Karpas-422 (cell line): Measurements from ENCODE around the gene C1orf174. TPM values are rescaled to one million over a fixed set of nuclear protein-coding genes. Genes with fewer than 3 reads are reported as not detected.

ENCODE experiments used
- DNase-seq: peaks from one replicate; pipeline ENCODE4 v3.0.0-alpha.2; 2015
- H2AFZ ChIP-seq: fragments of 200-600 bp; sonication (generic); 2 replicates; pipeline ENCODE4 v1.6.1; 2014; ENCODE audit warnings: antibody characterized with exemption, low read length, mixed read lengths
- H3K27ac ChIP-seq: fragments of 200-600 bp; sonication (generic); 2 replicates; pipeline ENCODE4 v1.5.1; 2014; ENCODE audit warnings: mild to moderate bottlenecking, low read length, moderate library complexity
- H3K27me3 ChIP-seq: fragments of 200-600 bp; sonication (generic); 2 replicates; pipeline ENCODE4 v1.6.1; 2014; ENCODE audit warnings: low read length, mixed read lengths
- H3K36me3 ChIP-seq: fragments of 200-600 bp; sonication (generic); 2 replicates; pipeline ENCODE4 v1.6.1; 2014; ENCODE audit warnings: low read length, mixed read lengths; ENCODE audit not compliant: insufficient read depth
- H3K4me1 ChIP-seq: fragments of 200-600 bp; sonication (generic); 2 replicates; pipeline ENCODE4 v1.6.1; 2014; ENCODE audit warnings: mild to moderate bottlenecking, low read length, mixed read lengths
- H3K4me2 ChIP-seq: fragments of 200-600 bp; sonication (generic); 2 replicates; pipeline ENCODE4 v1.6.1; 2014; ENCODE audit warnings: low read length, low read depth, mild to moderate bottlenecking; ENCODE audit not compliant: poor library complexity, severe bottlenecking
- H3K4me3 ChIP-seq: fragments of 200-600 bp; sonication (generic); 2 replicates; pipeline ENCODE4 v1.5.1; 2014; ENCODE audit warnings: mild to moderate bottlenecking, antibody characterized with exemption, low read length, mixed read lengths
- H3K79me2 ChIP-seq: fragments of 200-600 bp; sonication (generic); 2 replicates; pipeline ENCODE4 v1.6.1; 2014; ENCODE audit warnings: mild to moderate bottlenecking, low read length, mixed read lengths
- H3K9ac ChIP-seq: fragments of 200-600 bp; sonication (generic); 2 replicates; pipeline ENCODE4 v1.6.0; 2014; ENCODE audit warnings: low read length
- H3K9me2 ChIP-seq: fragments of 200-600 bp; sonication (generic), shearing (Covaris generic); replicated peaks from 2 replicates; pipeline ENCODE4 v1.6.0; 2014; ENCODE audit warnings: mild to moderate bottlenecking, low read length, moderate library complexity; ENCODE audit not compliant: insufficient read depth
- H3K9me3 ChIP-seq: fragments of 300-700, 200-600 bp; sonication (generic); 2 replicates; pipeline ENCODE4 v1.6.1; 2014; ENCODE audit warnings: low read length, mixed read lengths
- H4K20me1 ChIP-seq: fragments of 200-600 bp; sonication (generic); 2 replicates; pipeline ENCODE4 v1.6.1; 2014; ENCODE audit warnings: mild to moderate bottlenecking, antibody characterized with exemption, low read length, low read depth; ENCODE audit not compliant: insufficient read depth
- total RNA-seq: library from RNA; depleted of rRNA; stranded (reverse); fragments of >200 nt; shearing (Covaris generic); gene quantifications from 2 replicates; pipeline ENCODE4 v1.2.3, GENCODE V29; 2014; ENCODE audit warnings: low replicate concordance; rRNA removed

C1orf174 gene
- 17.4 and 25.5 TPM in 2 replicates for total RNA-seq

GRCh38 chr1:3900150-3900968 is at the start of gene C1orf174:
C1orf174 (minus strand) TSS chr1:3900272; CDS start chr1:3900186, 86 bp downstream.
- peaks cover 47% of the 10 kb centered on the region for H3K79me2 ChIP-seq
- no peaks in the 10 kb centered on the region for H3K9me2 ChIP-seq
- peaks cover 58% of the 10 kb centered on the region for H3K4me1 ChIP-seq
- H3K27me3 ChIP-seq = no peaks in the 10 kb centered on the region
- no peaks in the 10 kb centered on the region for H3K9me3 ChIP-seq
- H3K36me3 ChIP-seq = peaks cover 11% of the 10 kb centered on the region; the same call in 1 of the 2 replicates
- DNase-seq = peak; percentile 99
- peak within 1 kb of the TSS; percentile 98 for H3K4me3 ChIP-seq
- peak within 1 kb of the TSS; percentile 96 for H3K9ac ChIP-seq
- peaks cover 10% of the 10 kb centered on the region; the same call in 1 of the 2 replicates for H4K20me1 ChIP-seq
- peak within 1 kb of the TSS; percentile 77; the same call in 1 of the 2 replicates for H2AFZ ChIP-seq
- peak within 1 kb of the TSS; percentile 94 for H3K4me2 ChIP-seq
- H3K27ac ChIP-seq = peak within 1 kb of the TSS; percentile 90

DNA sequence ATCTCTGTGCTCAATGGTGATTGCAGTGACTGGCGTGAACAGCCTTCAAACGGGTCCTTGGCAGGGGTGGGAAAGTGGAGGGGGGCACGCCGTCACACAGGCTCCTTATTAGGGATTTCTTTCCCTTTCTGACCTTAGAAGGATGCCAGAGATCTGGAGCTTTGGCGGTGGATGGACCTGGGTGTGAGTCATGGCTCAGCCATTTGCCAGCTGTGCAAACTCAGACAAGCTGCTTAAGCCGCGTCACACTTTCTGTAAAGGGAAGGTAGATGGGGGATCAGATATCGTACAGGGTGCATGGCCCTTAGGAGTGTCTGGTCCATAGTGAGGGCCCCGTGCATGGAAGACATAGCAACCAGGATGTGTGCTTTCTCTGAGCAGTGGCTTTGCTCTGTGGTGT is 48.3 kb upstream of the C1orf174 start:
- Histone ChIP-seq H3K4me3 (no peak overlapping the region), H2AFZ (no peak overlapping the region), H3K27me3 (no peaks in the 10 kb centered on the region)

GRCh38 chr1:3945916-3946840 is 46.1 kb upstream of the C1orf174 start:
- Histone ChIP-seq H3K27me3 (no peaks in the 10 kb centered on the region), H3K27ac (no peak overlapping the region), H2AFZ (no peak overlapping the region), H3K79me2 (no peaks in the 10 kb centered on the region), H3K4me2 (no peak overlapping the region), H3K9ac (no peak overlapping the region), H3K4me1 (no peaks in the 10 kb centered on the region), H3K9me2 (no peaks in the 10 kb centered on the region), H3K4me3 (no peak overlapping the region), H3K36me3 (no peaks in the 10 kb centered on the region), H3K9me3 (no peaks in the 10 kb centered on the region), H4K20me1 (no peaks in the 10 kb centered on the region)
- DNase-seq = no peak

More for the DNA sequence above, 48.3 kb upstream of the C1orf174 start:
- Histone ChIP-seq H3K4me2 (no peak overlapping the region), H4K20me1 (no peaks in the 10 kb centered on the region), H3K36me3 (no peaks in the 10 kb centered on the region), H3K9me2 (no peaks in the 10 kb centered on the region), H3K79me2 (no peaks in the 10 kb centered on the region), H3K27ac (no peak overlapping the region), H3K4me1 (no peaks in the 10 kb centered on the region), H3K9ac (no peak overlapping the region), H3K9me3 (no peaks in the 10 kb centered on the region)
- DNase-seq = no peak

GRCh38 chr1:3945222-3945621 is 45.1 kb upstream of the C1orf174 start:
- Histone ChIP-seq H3K4me3 (no peak overlapping the region), H3K79me2 (no peaks in the 10 kb centered on the region), H3K4me2 (no peak overlapping the region), H3K4me1 (peaks cover 7% of the 10 kb centered on the region), H3K36me3 (no peaks in the 10 kb centered on the region), H3K27me3 (peaks cover 2% of the 10 kb centered on the region; the same call in 1 of the 2 replicates), H3K9ac (no peak overlapping the region), H4K20me1 (no peaks in the 10 kb centered on the region), H2AFZ (no peak overlapping the region), H3K9me2 (no peaks in the 10 kb centered on the region), H3K9me3 (no peaks in the 10 kb centered on the region), H3K27ac (no peak overlapping the region)
- DNase-seq = no peak

- peaks cover 7% of the 10 kb centered on the region for H3K4me1 ChIP-seq
- DNase-seq = no peak
- H3K9ac ChIP-seq = no peak overlapping the region
- no peak overlapping the region for H3K4me2 ChIP-seq
- no peaks in the 10 kb centered on the region for H3K9me3 ChIP-seq
- H2AFZ ChIP-seq = no peak overlapping the region
- H3K79me2 ChIP-seq = no peaks in the 10 kb centered on the region
- H3K4me3 ChIP-seq = no peak overlapping the region
- no peaks in the 10 kb centered on the region for H4K20me1 ChIP-seq
- no peaks in the 10 kb centered on the region for H3K36me3 ChIP-seq
- H3K9me2 ChIP-seq = no peaks in the 10 kb centered on the region
- no peak overlapping the region for H3K27ac ChIP-seq
- peaks cover 2% of the 10 kb centered on the region; the same call in 1 of the 2 replicates for H3K27me3 ChIP-seq
Measured at GRCh38 chr1:3944578-3945125, 44.6 kb upstream of the C1orf174 start.

GRCh38 chr1:3943806-3944577 is 43.9 kb upstream of the C1orf174 start:
- Histone ChIP-seq H3K79me2 (no peaks in the 10 kb centered on the region), H3K27ac (no peak overlapping the region), H3K9ac (no peak overlapping the region), H3K4me3 (no peak overlapping the region), H2AFZ (no peak overlapping the region), H3K36me3 (no peaks in the 10 kb centered on the region), H3K4me2 (no peak overlapping the region), H3K4me1 (peaks cover 7% of the 10 kb centered on the region), H4K20me1 (no peaks in the 10 kb centered on the region), H3K9me2 (no peaks in the 10 kb centered on the region), H3K9me3 (no peaks in the 10 kb centered on the region), H3K27me3 (peaks cover 2% of the 10 kb centered on the region; the same call in 1 of the 2 replicates)
- no peak for DNase-seq

DNA sequence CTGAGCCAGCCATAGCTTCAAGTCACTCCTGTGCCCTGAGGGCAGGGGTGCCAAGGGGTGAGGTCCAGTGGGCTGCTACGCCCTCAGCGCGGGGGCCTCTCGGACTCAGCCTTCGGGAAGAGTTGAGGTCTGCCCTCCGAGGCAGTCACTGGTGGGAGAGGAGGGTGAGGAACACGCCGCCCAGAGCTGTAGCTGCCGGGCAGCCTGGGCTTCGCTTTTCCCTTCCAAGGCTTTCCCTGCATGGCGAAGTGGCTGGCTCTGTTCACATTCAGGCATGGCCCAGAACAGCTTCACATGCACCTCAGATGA is 43.0 kb upstream of the C1orf174 start:
- no peaks in the 10 kb centered on the region for H3K79me2 ChIP-seq
- no peak overlapping the region for H3K27ac ChIP-seq
- H3K9ac ChIP-seq = no peak overlapping the region
- no peak overlapping the region for H3K4me2 ChIP-seq
- H3K9me2 ChIP-seq = no peaks in the 10 kb centered on the region
- peaks cover 2% of the 10 kb centered on the region; the same call in 1 of the 2 replicates for H3K27me3 ChIP-seq
- no peaks in the 10 kb centered on the region for H3K9me3 ChIP-seq
- no peaks in the 10 kb centered on the region for H3K36me3 ChIP-seq
- no peak overlapping the region for H2AFZ ChIP-seq
- DNase-seq = no peak
- H3K4me1 ChIP-seq = peaks cover 7% of the 10 kb centered on the region
- H4K20me1 ChIP-seq = no peaks in the 10 kb centered on the region
- H3K4me3 ChIP-seq = no peak overlapping the region
